WTC11 (cell line): ENCODE data around the gene IGLL1.

Experiments used
- CTCF ChIP-seq: fragments of 200-600 bp; IDR thresholded peaks from 2 replicates; pipeline ENCODE4 v1.8.0; 2022; ENCODE audit warnings: antibody characterized with exemption
- E2F5 ChIP-seq: sonication (generic); formaldehyde crosslinking; IDR thresholded peaks from 2 replicates; pipeline ENCODE4 v1.8.1; 2022; ENCODE audit warnings: mild to moderate bottlenecking, moderate library complexity, missing genetic modification reagents
- FOXK1 ChIP-seq: sonication (generic); formaldehyde crosslinking; IDR thresholded peaks from 2 replicates; pipeline ENCODE4 v1.8.0; 2022; ENCODE audit warnings: mild to moderate bottlenecking, moderate library complexity, missing genetic modification reagents
- HMGXB4 ChIP-seq: sonication (generic); formaldehyde crosslinking; IDR thresholded peaks from 2 replicates; pipeline ENCODE4 v1.8.1; 2023; ENCODE audit warnings: mild to moderate bottlenecking, moderate library complexity, missing genetic modification reagents
- IRF2 ChIP-seq: sonication (generic); formaldehyde crosslinking; IDR thresholded peaks from 2 replicates; pipeline ENCODE4 v1.8.0; 2022; ENCODE audit warnings: low read depth, missing genetic modification reagents, borderline replicate concordance
- JUN ChIP-seq: sonication (generic); formaldehyde crosslinking; IDR thresholded peaks from 2 replicates; pipeline ENCODE4 v1.8.0; 2023; ENCODE audit warnings: mild to moderate bottlenecking, missing genetic modification reagents
- MAX ChIP-seq: sonication (generic); formaldehyde crosslinking; IDR thresholded peaks from 2 replicates; pipeline ENCODE4 v1.8.0; 2022; ENCODE audit warnings: mild to moderate bottlenecking, missing genetic modification reagents
- NFATC4 ChIP-seq: fragments of 250-450 bp; sonication (Bioruptor Pico); IDR thresholded peaks from 2 replicates; pipeline ENCODE4 v1.9.0; 2021; ENCODE audit warnings: mild to moderate bottlenecking
- ZNF416 ChIP-seq: fragments of 250-450 bp; sonication (Bioruptor Pico); IDR thresholded peaks from 2 replicates; pipeline ENCODE4 v1.9.0; 2021; ENCODE audit warnings: mild to moderate bottlenecking, inconsistent platforms
- ZSCAN18 ChIP-seq: fragments of 250-450 bp; sonication (Bioruptor Pico); IDR thresholded peaks from 2 replicates; pipeline ENCODE4 v2.1.2; 2022; ENCODE audit warnings: mild to moderate bottlenecking, moderate library complexity

- no peak for TF ChIP-seq HMGXB4 (CRISPR knock-in tag)
- no peak for TF ChIP-seq FOXK1 (CRISPR knock-in tag)
- TF ChIP-seq CTCF: no peak
- TF ChIP-seq MAX (CRISPR knock-in tag): no peak
- TF ChIP-seq NFATC4 (CRISPR knock-in tag): no peak
- TF ChIP-seq IRF2 (CRISPR knock-in tag): no peak
- TF ChIP-seq ZSCAN18: no peak
- TF ChIP-seq ZNF416 (CRISPR knock-in tag): no peak
- no peak for TF ChIP-seq JUN (CRISPR knock-in tag)
- no peak for TF ChIP-seq E2F5 (CRISPR knock-in tag)
Observed at GRCh38 chr22:23549198-23549595, 30.9 kb downstream of the IGLL1 start.
